Peyer's patch (tissue), 4 donors: Measurements from ENCODE around the gene GNG2. TPM values are rescaled to one million over a fixed set of nuclear protein-coding genes. Genes with fewer than 3 reads are reported as not detected.

Experiments used
- DNase-seq, 3 donors: peaks; one replicate each; pipeline ENCODE4 v3.0.0-alpha.2; 2017 to 2019
- H3K27ac ChIP-seq, 4 donors: fragments of 200-600 bp; sonication (generic); one replicate each; pipeline ENCODE4 v1.5.1; 2016 to 2019
- H3K27me3 ChIP-seq, 2 donors: fragments of 200-600 bp; sonication (generic); one replicate each; pipeline ENCODE4 v1.5.1; 2019
- H3K36me3 ChIP-seq, 3 donors: fragments of 200-600 bp; sonication (generic); one replicate each; pipeline ENCODE4 v1.5.1; 2016 to 2019
- H3K4me1 ChIP-seq, 4 donors: fragments of 200-600 bp; sonication (generic); one replicate each; pipeline ENCODE4 v1.5.1; 2016 to 2019
- H3K4me3 ChIP-seq, 4 donors: fragments of 200-600 bp; sonication (generic); 1 replicate in 3 of 4; 2 replicates in 1 of 4; pipeline ENCODE4 v1.5.1; 2016 to 2019; ENCODE audit warnings: mild to moderate bottlenecking in 1 of 4
- H3K9me3 ChIP-seq, 4 donors: fragments of 200-600 bp; sonication (generic); one replicate each; pipeline ENCODE4 v1.5.1; 2016 to 2019; ENCODE audit warnings: mild to moderate bottlenecking in 1 of 4
- CTCF ChIP-seq, 6 experiments: fragments of 450-650 bp in 4 of 6; fragments of 200-600 bp in 2 of 6; sonication (generic) in 1 of 6; IDR thresholded peaks; one replicate each; pipeline ENCODE4 v1.5.1; 2017 to 2019; ENCODE audit warnings: antibody characterized with exemption in 6 of 6, mild to moderate bottlenecking in 3 of 6, moderate library complexity in 1 of 6
- POLR2A ChIP-seq, 2 donors: fragments of 450-650 bp; IDR thresholded peaks; one replicate each; pipeline ENCODE4 v1.5.1; 2017; ENCODE audit warnings: antibody characterized with exemption in 2 of 2, mild to moderate bottlenecking in 2 of 2, moderate library complexity in 2 of 2
- total RNA-seq, 4 donors: library from RNA; depleted of rRNA; stranded (reverse); fragments of >200 nt; gene quantifications; one replicate each; pipeline ENCODE4 v1.1.0, GENCODE V29; 2016

The GNG2 gene
- total RNA-seq, 4 donors from 2014 or later, result 6.0 to 44.6 (median 9.7) TPM

GRCh38 chr14:51821822-51822221 lies 38.6 kb upstream of the GNG2 start:
- TF ChIP-seq CTCF (IDR thresholded peaks at IDR 0.05) (no peak), POLR2A (IDR thresholded peaks at IDR 0.05) (no peak)
- no peak for DNase-seq
- H3K36me3 ChIP-seq, result no peaks in the 10 kb centered on the region
- no peaks in the 10 kb centered on the region for H3K4me1 ChIP-seq
- H3K9me3 ChIP-seq, result no peaks in the 10 kb centered on the region
- no peak overlapping the region for H3K27ac ChIP-seq
- no peak overlapping the region for H3K4me3 ChIP-seq
- no peaks in the 10 kb centered on the region for H3K27me3 ChIP-seq

DNA sequence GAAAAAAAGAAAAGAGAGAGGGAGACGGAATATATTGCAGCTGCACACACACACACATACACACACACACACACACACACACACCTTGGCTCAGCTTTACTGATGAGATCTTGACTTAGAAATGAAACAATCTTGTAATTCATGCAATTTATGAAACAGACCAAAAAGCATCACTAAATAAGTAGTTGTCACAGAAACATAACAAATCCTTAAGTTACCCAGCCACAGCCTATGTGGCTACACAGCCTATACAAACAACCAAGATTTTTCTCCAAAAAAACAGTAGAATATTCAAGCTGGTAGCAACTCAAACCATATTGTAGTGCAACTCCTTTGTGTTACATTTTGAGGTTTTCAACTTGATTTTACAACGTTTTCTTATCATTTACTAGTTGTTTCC lies 37.9 kb upstream of the GNG2 start:
- Histone ChIP-seq H3K4me3 (no peak overlapping the region), H3K36me3 (no peaks in the 10 kb centered on the region), H3K27me3 (no peaks in the 10 kb centered on the region), H3K9me3 (no peaks in the 10 kb centered on the region), H3K4me1 (no peaks in the 10 kb centered on the region), H3K27ac (no peak overlapping the region)
- no peak for DNase-seq
- no peak for TF ChIP-seq POLR2A (IDR thresholded peaks at IDR 0.05)
- TF ChIP-seq CTCF (IDR thresholded peaks at IDR 0.05), result no peak

GRCh38 chr14:51823706-51824105 lies 36.7 kb upstream of the GNG2 start:
- Histone ChIP-seq H3K4me3 (no peak overlapping the region), H3K36me3 (no peaks in the 10 kb centered on the region), H3K4me1 (no peaks in the 10 kb centered on the region), H3K27ac (no peak overlapping the region), H3K9me3 (no peaks in the 10 kb centered on the region), H3K27me3 (no peaks in the 10 kb centered on the region)
- TF ChIP-seq CTCF (IDR thresholded peaks at IDR 0.05) (no peak), POLR2A (IDR thresholded peaks at IDR 0.05) (no peak)
- DNase-seq, result no peak

- no peaks in the 10 kb centered on the region for H3K9me3 ChIP-seq
- no peaks in the 10 kb centered on the region for H3K4me1 ChIP-seq
- H3K27me3 ChIP-seq, result no peaks in the 10 kb centered on the region
- no peak overlapping the region for H3K27ac ChIP-seq
- no peak overlapping the region for H3K4me3 ChIP-seq
- DNase-seq, result no peak
- TF ChIP-seq CTCF (IDR thresholded peaks at IDR 0.05) (no peak), POLR2A (IDR thresholded peaks at IDR 0.05) (no peak)
- no peaks in the 10 kb centered on the region for H3K36me3 ChIP-seq
These were observed 36.2 kb upstream of the GNG2 start for GRCh38 chr14:51824191-51824590.

GRCh38 chr14:51825926-51826325 lies 34.5 kb upstream of the GNG2 start:
- Histone ChIP-seq H3K27me3 (no peaks in the 10 kb centered on the region), H3K36me3 (no peaks in the 10 kb centered on the region), H3K27ac (no peak overlapping the region), H3K9me3 (no peaks in the 10 kb centered on the region), H3K4me3 (no peak overlapping the region), H3K4me1 (no peaks in the 10 kb centered on the region)
- DNase-seq, result no peak
- TF ChIP-seq CTCF (IDR thresholded peaks at IDR 0.05) (no peak), POLR2A (IDR thresholded peaks at IDR 0.05) (no peak)
